Measurements from ENCODE around the gene SLC35G4. TPM values are rescaled to one million over a fixed set of nuclear protein-coding genes. Genes with fewer than 3 reads are reported as not detected.

The SLC35G4 gene
- total RNA-seq, 1 donor from 2014 or later: not detected

- no peak for DNase-seq
- Mint-ChIP-seq H3K27ac (ENCODE audit: unreplicated experiment) (no peak overlapping the region), H3K4me1 (ENCODE audit: low read depth, unreplicated experiment) (peaks cover 5% of the 10 kb centered on the region), H3K9me3 (ENCODE audit: unreplicated experiment) (no peaks in the 10 kb centered on the region), H3K36me3 (ENCODE audit: unreplicated experiment) (peaks cover 9% of the 10 kb centered on the region), H3K27me3 (ENCODE audit: unreplicated experiment) (peaks cover 1% of the 10 kb centered on the region), H3K4me3 (ENCODE audit: unreplicated experiment) (no peak overlapping the region)
- no peak for TF ChIP-seq CTCF (IDR thresholded peaks at IDR 0.05; ENCODE audit: partially characterized antibody, unreplicated experiment)
Measured at GRCh38 chr18:11651899-11652298, 42.5 kb downstream of the SLC35G4 start.

GRCh38 chr18:11653521-11653920, 44.1 kb downstream of the SLC35G4 start:
- peaks cover 5% of the 10 kb centered on the region for H3K4me1 Mint-ChIP-seq (ENCODE audit: low read depth, unreplicated experiment)
- H3K27me3 Mint-ChIP-seq (ENCODE audit: unreplicated experiment): peaks cover 6% of the 10 kb centered on the region
- no peak overlapping the region for H3K4me3 Mint-ChIP-seq (ENCODE audit: unreplicated experiment)
- H3K36me3 Mint-ChIP-seq (ENCODE audit: unreplicated experiment): peaks cover 4% of the 10 kb centered on the region
- TF ChIP-seq CTCF (IDR thresholded peaks at IDR 0.05; ENCODE audit: partially characterized antibody, unreplicated experiment): no peak
- no peaks in the 10 kb centered on the region for H3K9me3 Mint-ChIP-seq (ENCODE audit: unreplicated experiment)
- DNase-seq: no peak
- no peak overlapping the region for H3K27ac Mint-ChIP-seq (ENCODE audit: unreplicated experiment)

- peak; percentile 94 for TF ChIP-seq CTCF (IDR thresholded peaks at IDR 0.05; ENCODE audit: partially characterized antibody, unreplicated experiment)
- Mint-ChIP-seq H3K27me3 (ENCODE audit: unreplicated experiment) (peaks cover 6% of the 10 kb centered on the region), H3K9me3 (ENCODE audit: unreplicated experiment) (no peaks in the 10 kb centered on the region), H3K4me1 (ENCODE audit: low read depth, unreplicated experiment) (peaks cover 5% of the 10 kb centered on the region), H3K4me3 (ENCODE audit: unreplicated experiment) (peak overlapping the region; percentile 8), H3K27ac (ENCODE audit: unreplicated experiment) (no peak overlapping the region), H3K36me3 (ENCODE audit: unreplicated experiment) (no peaks in the 10 kb centered on the region)
- peak; percentile 87 for DNase-seq
Measured at GRCh38 chr18:11654736-11655605, 45.6 kb downstream of the SLC35G4 start.

- Mint-ChIP-seq H3K36me3 (ENCODE audit: unreplicated experiment) (no peaks in the 10 kb centered on the region), H3K9me3 (ENCODE audit: unreplicated experiment) (no peaks in the 10 kb centered on the region), H3K4me1 (ENCODE audit: low read depth, unreplicated experiment) (peaks cover 5% of the 10 kb centered on the region), H3K4me3 (ENCODE audit: unreplicated experiment) (peak overlapping the region; percentile 8), H3K27ac (ENCODE audit: unreplicated experiment) (no peak overlapping the region), H3K27me3 (ENCODE audit: unreplicated experiment) (peaks cover 6% of the 10 kb centered on the region)
- TF ChIP-seq CTCF (IDR thresholded peaks at IDR 0.05; ENCODE audit: partially characterized antibody, unreplicated experiment): peak; percentile 35
- DNase-seq: no peak
Measured at GRCh38 chr18:11655606-11655932, 46.2 kb downstream of the SLC35G4 start.

- Mint-ChIP-seq H3K27me3 (ENCODE audit: unreplicated experiment) (peaks cover 4% of the 10 kb centered on the region), H3K36me3 (ENCODE audit: unreplicated experiment) (no peaks in the 10 kb centered on the region), H3K27ac (ENCODE audit: unreplicated experiment) (no peak overlapping the region), H3K4me3 (ENCODE audit: unreplicated experiment) (no peak overlapping the region), H3K4me1 (ENCODE audit: low read depth, unreplicated experiment) (peaks cover 5% of the 10 kb centered on the region), H3K9me3 (ENCODE audit: unreplicated experiment) (no peaks in the 10 kb centered on the region)
- TF ChIP-seq CTCF (IDR thresholded peaks at IDR 0.05; ENCODE audit: partially characterized antibody, unreplicated experiment): no peak
- no peak for DNase-seq
Measured at GRCh38 chr18:11657152-11657551, 47.8 kb downstream of the SLC35G4 start.

Data from glutamatergic neuron (in vitro differentiated cells).